IMR-90 (cell line): ENCODE results near the gene TENM4.

Experiments
- CTCF ChIP-seq: conservative IDR thresholded peaks from 2 replicates; pipeline ENCODE4 v1.5.1; 2012; ENCODE audit warnings: mild to moderate bottlenecking, low read depth, low read length, improper control_type of control experiment
- ELK1 ChIP-seq: fragments of 150-350 bp; IDR thresholded peaks from 2 replicates; pipeline ENCODE4 v1.6.1; 2016; ENCODE audit warnings: low read depth, mild to moderate bottlenecking, low read length, moderate library complexity, borderline replicate concordance
- FOS ChIP-seq: fragments of 150-350 bp; IDR thresholded peaks from 2 replicates; pipeline ENCODE4 v1.6.1; 2016; ENCODE audit warnings: low read depth, low read length
- MXI1 ChIP-seq: IDR thresholded peaks from 2 replicates; pipeline ENCODE4 v1.6.1; 2012; ENCODE audit warnings: low read depth, mild to moderate bottlenecking, low read length, moderate library complexity, borderline replicate concordance
- POLR2A ChIP-seq: IDR thresholded peaks from 2 replicates; pipeline ENCODE4 v1.6.1; 2012; ENCODE audit warnings: mild to moderate bottlenecking, low read depth, low read length
- RAD21 ChIP-seq: IDR thresholded peaks from 2 replicates; pipeline ENCODE4 v1.6.1; 2012; ENCODE audit warnings: low read length, improper control_type of control experiment
- RCOR1 ChIP-seq: IDR thresholded peaks from 2 replicates; pipeline ENCODE4 v1.6.1; 2012; ENCODE audit warnings: mild to moderate bottlenecking, low read length, improper control_type of control experiment; ENCODE audit not compliant: insufficient replicate concordance
- RFX5 ChIP-seq: IDR thresholded peaks from 2 replicates; pipeline ENCODE4 v1.8.0; 2012; ENCODE audit warnings: low read depth, mild to moderate bottlenecking, low read length, moderate library complexity
- SMC3 ChIP-seq: fragments of 150-350 bp; IDR thresholded peaks from 2 replicates; pipeline ENCODE4 v1.6.1; 2016; ENCODE audit warnings: low read depth, mild to moderate bottlenecking, antibody characterized with exemption, low read length, moderate library complexity
- USF2 ChIP-seq: fragments of 150-350 bp; IDR thresholded peaks from 2 replicates; pipeline ENCODE4 v1.6.1; 2017; ENCODE audit warnings: mild to moderate bottlenecking, antibody characterized with exemption, low read length, low read depth

DNA sequence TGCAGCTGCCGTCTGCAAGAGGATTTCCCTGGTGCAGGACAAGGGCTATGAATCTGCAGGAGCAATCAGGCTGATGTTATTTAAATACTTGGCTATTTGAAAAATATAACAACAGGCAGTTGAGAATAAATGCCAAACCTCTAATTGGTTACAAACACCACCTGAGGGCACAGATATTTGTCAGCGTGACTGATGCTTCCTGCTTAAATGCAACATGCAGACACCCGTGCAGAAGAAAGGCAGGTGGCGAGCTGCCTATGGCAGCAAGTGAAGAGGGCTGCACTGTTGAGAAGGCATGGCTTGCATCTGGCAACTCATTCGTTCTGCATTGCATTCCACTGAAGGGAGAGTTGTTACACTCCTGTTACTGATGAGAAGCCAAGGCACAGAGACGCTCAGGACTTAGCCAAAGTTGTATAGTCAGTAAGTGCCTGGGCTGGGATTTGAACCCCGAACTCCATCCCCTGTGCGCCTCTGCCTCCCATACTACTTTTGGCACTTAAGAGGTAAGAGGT lies 350.6 kb downstream of the TENM4 start:
- TF ChIP-seq SMC3 (no peak), CTCF (no peak), USF2 (no peak), POLR2A (no peak), RCOR1 (no peak), ELK1 (no peak), FOS (no peak), RFX5 (no peak), RAD21 (no peak), MXI1 (no peak)
